KOPT-K1 (cell line): ENCODE data around the gene LGR6.

Experiments
- H3K27ac ChIP-seq: fragments of 200-600 bp; sonication (generic); 2 replicates; pipeline ENCODE4 v1.5.1; 2016; ENCODE audit warnings: antibody characterized with exemption, mild to moderate bottlenecking, low read depth, low read length; ENCODE audit not compliant: poor library complexity, severe bottlenecking
- H3K36me3 ChIP-seq: fragments of 200-600 bp; sonication (generic); 2 replicates; pipeline ENCODE4 v1.5.1; 2017; ENCODE audit warnings: antibody characterized with exemption, mild to moderate bottlenecking, low read length, moderate library complexity; ENCODE audit not compliant: insufficient read depth
- H3K9me3 ChIP-seq: fragments of 200-600 bp; sonication (generic); 2 replicates; pipeline ENCODE4 v1.5.1; 2017; ENCODE audit warnings: antibody characterized with exemption, low read length, mild to moderate bottlenecking; ENCODE audit not compliant: insufficient read depth, poor library complexity, severe bottlenecking

Gene LGR6

DNA sequence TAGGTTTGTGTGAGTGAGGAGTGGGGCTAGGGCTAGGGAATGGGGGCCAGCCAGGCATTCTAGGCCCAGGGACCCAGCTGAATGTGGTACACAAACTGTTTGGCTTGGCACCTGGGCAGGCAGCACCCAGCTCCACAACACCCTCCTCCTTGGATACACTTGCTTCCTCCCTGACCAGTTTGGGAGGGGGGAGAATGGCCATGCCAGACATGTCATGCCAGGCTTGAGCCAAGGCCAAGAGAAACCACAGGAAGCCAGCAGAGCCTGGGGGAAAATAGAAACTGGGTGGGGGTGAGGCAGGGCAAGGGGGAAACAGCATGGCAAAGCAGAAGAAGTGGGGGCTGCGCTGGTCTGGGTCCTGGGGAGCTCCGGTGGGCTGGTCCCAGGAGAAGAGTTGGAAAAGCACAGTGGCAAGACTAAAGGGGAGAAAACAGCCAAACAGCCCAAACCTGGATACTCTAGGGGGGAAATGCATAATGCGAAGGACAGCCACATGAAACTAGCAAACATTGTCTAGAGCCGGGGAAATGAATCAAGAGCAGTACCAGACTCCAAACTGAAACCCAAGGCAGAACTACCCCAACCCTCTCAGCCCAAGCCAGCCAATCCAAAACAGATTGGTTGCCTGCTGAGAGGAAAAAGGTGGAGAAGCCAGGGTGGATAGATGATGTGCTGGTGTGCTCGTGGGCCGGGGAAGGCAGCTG is 47.9 kb downstream of the LGR6 start:
- Histone ChIP-seq H3K36me3 (no peaks in the 10 kb centered on the region), H3K9me3 (no peaks in the 10 kb centered on the region), H3K27ac (no peak overlapping the region)

GRCh38 chr1:202242080-202242419 is 48.5 kb downstream of the LGR6 start:
- Histone ChIP-seq H3K27ac (no peak overlapping the region), H3K36me3 (no peaks in the 10 kb centered on the region), H3K9me3 (no peaks in the 10 kb centered on the region)

DNA sequence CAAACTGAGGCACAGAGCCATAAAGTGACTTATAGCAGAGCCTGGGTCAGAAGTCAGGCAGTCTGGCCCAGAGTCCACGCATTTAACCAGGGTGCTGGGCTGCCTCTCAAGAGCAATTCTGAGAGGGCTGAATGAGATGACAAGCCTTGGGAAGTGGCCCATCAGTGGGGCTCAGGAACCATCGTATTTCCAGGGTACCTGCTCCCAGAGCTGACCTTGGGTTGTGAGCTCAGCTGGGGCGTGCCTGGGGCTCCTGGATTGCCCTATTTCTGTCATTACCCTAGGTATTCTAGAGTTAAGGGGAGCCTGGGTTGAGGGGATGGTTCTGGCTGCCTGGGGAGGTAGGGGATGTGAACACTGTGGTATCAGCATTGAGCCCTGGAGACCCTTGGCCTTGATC is 49.4 kb downstream of the LGR6 start:
- H3K36me3 ChIP-seq: no peaks in the 10 kb centered on the region
- no peaks in the 10 kb centered on the region for H3K9me3 ChIP-seq
- H3K27ac ChIP-seq: no peak overlapping the region

- no peaks in the 10 kb centered on the region for H3K36me3 ChIP-seq
- no peak overlapping the region for H3K27ac ChIP-seq
- H3K9me3 ChIP-seq: no peaks in the 10 kb centered on the region
Measured at GRCh38 chr1:202244841-202245261, 51.3 kb downstream of the LGR6 start.

GRCh38 chr1:202245391-202245790 is 51.8 kb downstream of the LGR6 start:
- H3K27ac ChIP-seq: no peak overlapping the region
- H3K9me3 ChIP-seq: no peaks in the 10 kb centered on the region
- H3K36me3 ChIP-seq: no peaks in the 10 kb centered on the region

DNA sequence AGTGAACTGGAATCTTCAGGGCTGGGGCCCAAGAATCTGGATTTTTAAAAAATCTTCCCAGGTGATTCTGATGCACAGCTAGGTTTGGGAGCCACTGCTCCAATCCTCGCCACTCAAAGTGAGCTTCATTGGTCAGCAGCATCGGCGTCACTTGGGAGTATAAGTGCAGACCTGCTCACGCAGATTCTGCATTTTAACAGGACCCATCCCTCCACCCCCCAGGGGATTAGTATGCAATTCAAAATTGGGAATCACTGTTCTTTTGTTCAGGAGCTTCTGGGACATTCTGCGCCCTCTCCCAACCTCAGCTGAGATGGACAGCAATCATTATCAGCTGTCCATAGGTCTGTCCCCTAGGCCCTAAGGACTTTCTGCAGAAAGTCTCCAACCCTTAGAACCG is 53.5 kb downstream of the LGR6 start:
- no peak overlapping the region for H3K27ac ChIP-seq
- no peaks in the 10 kb centered on the region for H3K36me3 ChIP-seq
- H3K9me3 ChIP-seq: no peaks in the 10 kb centered on the region

GRCh38 chr1:202247837-202248795 is 54.5 kb downstream of the LGR6 start:
- Histone ChIP-seq H3K27ac (no peak overlapping the region), H3K9me3 (no peaks in the 10 kb centered on the region), H3K36me3 (no peaks in the 10 kb centered on the region)

GRCh38 chr1:202248861-202249260 is 55.3 kb downstream of the LGR6 start:
- Histone ChIP-seq H3K27ac (no peak overlapping the region), H3K9me3 (no peaks in the 10 kb centered on the region), H3K36me3 (no peaks in the 10 kb centered on the region)

GRCh38 chr1:202249436-202249835 is 55.8 kb downstream of the LGR6 start:
- H3K36me3 ChIP-seq: no peaks in the 10 kb centered on the region
- no peak overlapping the region for H3K27ac ChIP-seq
- H3K9me3 ChIP-seq: no peaks in the 10 kb centered on the region

GRCh38 chr1:202249846-202250245 is 56.2 kb downstream of the LGR6 start:
- Histone ChIP-seq H3K36me3 (no peaks in the 10 kb centered on the region), H3K27ac (no peak overlapping the region), H3K9me3 (no peaks in the 10 kb centered on the region)

DNA sequence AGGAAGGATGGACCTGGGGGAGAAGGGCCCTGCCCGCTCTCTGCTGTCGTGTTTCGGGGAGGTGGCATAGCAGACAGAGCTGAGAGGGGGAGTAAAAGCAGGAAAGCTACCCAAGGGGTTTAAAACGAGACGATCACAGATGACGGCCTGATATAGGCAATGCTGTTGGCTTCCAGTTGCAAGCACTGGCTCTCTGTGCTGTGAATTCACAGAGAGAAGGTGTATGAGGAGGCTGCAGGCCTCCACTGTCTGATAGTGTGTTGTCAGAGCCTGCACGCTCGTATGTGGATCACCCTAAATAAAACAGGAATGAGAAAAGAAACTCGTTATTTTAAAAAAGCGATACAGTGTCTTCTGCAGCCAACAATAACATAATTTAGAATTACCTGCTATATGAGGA is 57.4 kb downstream of the LGR6 start:
- Histone ChIP-seq H3K36me3 (no peaks in the 10 kb centered on the region), H3K9me3 (no peaks in the 10 kb centered on the region), H3K27ac (no peak overlapping the region)

DNA sequence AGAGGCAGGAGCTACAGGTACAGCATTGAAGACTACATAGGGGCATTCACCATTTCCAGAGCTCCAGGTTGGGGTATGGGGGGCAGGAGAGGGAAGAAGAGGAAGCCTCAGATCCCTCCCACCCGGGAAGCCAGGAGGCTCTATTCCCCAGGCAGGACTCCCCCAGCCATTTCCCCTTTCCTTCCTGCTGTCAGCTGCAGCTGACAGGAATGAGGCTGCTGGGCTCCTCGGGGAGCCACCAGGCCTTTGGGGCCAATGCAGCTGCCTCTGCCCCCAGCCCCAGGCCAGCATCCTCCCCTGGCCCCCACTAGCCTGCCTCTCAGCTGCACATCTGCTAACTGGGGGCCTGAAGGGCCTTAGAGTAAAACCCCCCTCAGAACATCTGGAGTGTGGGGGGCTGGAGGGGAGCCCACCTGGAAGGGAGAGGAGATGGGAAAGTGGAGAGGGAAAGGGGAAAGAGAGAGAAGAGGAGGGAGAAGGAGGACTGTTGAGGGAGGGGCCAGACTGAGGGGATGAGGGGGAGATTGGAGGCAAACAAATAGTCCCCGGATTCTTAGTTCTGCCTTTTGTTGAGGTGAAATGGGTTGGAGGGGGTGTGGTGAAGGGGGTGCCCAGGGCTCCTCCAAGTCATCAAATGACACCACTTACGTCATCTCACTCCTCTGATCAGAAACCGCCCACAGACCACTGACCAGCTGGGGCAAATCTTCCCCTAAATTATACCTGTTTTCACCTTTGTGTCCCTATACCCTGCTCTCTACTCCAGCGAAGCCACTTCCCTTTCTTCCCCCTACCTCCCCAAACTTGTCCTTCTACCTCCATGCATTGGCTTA is 58.0 kb downstream of the LGR6 start:
- Histone ChIP-seq H3K9me3 (no peaks in the 10 kb centered on the region), H3K27ac (no peak overlapping the region), H3K36me3 (no peaks in the 10 kb centered on the region)

DNA sequence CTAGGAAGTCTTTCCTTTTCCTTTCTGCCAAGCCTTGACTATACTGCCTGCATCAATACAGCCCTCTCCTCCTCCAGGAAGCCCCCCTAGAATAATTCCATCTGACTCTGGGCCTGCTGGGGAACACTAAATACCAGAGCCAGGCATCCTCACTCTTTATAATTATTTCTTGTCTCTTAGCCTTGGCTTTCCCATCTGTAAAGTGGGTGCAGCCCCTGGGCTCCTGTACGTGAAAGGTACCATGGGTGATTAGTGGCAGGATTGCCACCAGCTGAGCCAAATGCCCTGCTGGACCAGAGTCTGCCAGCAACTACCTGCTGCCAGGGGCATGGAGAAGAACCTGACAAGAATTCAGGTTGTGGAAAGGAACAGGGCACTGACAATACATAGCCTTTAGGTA is 58.7 kb downstream of the LGR6 start:
- H3K36me3 ChIP-seq: no peaks in the 10 kb centered on the region
- no peak overlapping the region for H3K27ac ChIP-seq
- no peaks in the 10 kb centered on the region for H3K9me3 ChIP-seq

DNA sequence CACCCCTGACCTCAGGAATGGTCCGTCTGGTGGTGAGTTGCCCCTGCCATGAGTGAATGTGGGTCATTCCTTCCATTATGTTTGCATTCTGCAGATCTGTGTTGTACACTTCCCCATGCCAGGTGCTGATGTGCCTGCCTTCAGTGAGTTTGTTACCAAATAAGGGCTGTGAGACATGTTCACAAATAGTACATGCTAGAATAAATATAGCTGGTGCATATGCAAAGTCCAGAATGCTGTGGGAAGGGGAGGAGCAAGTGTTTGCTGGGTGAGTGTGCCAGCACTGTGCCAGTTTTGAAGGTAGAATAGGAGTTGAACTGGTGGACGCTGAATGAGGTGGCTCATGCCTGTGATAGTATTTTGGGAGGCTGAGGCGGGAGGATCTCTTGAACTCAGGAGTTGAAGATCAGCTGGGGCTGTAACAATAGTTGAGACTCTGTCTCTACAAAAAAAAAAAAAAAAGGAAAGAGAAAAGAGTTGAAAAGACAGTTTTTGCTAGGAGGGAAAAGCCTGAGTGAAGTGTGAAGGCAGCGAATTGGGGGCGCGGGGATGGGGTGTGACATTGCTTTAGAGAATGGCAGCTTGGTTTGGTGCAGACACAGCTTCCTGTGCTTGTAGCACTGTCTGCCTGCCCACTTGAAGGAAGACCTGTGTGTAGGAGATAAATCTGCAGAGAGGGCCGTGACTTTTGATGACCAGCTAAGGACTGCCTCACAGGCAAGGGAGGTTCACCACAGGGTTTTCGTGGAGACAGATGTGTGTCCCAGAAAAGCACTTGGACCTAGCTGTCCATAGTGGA is 61.1 kb downstream of the LGR6 start:
- no peaks in the 10 kb centered on the region for H3K9me3 ChIP-seq
- H3K27ac ChIP-seq: no peak overlapping the region
- no peaks in the 10 kb centered on the region for H3K36me3 ChIP-seq
